ENCODE results near the gene TMEM131. TPM values are rescaled to one million over a fixed set of nuclear protein-coding genes. Genes with fewer than 3 reads are reported as not detected.

TMEM131 gene
- total RNA-seq, 1 experiment from 2014 or later = 29.6 TPM

GRCh38 chr2:97982621-97983020, 13.1 kb downstream of the TMEM131 start:
- Histone ChIP-seq H3F3A (ENCODE audit: insufficient read depth, low read depth) (no peaks in the 10 kb centered on the region), H3K4me3 (no peak overlapping the region), H3K27ac (no peak overlapping the region), H4K20me1 (ENCODE audit: insufficient read depth) (no peaks in the 10 kb centered on the region), H3K79me2 (ENCODE audit: low read depth) (peaks cover 86% of the 10 kb centered on the region), H3K27me3 (ENCODE audit: insufficient read depth, low read depth) (no peaks in the 10 kb centered on the region), H3K36me3 (ENCODE audit: low read depth) (peaks cover 8% of the 10 kb centered on the region; the same call in 1 of the 2 replicates), H2AFZ (no peak overlapping the region), H3K4me1 (replicated peaks; ENCODE audit: insufficient read depth) (no peaks in the 10 kb centered on the region), H3K9me3 (ENCODE audit: insufficient read depth, low read depth) (peaks cover 19% of the 10 kb centered on the region; the same call in 1 of the 2 replicates), H3K4me2 (no peak overlapping the region), H3K9me2 (ENCODE audit: insufficient read depth) (no peaks in the 10 kb centered on the region)
- intact Hi-C loops (cut with micrococcal nuclease; ENCODE audit: unreplicated experiment) = no loop called here
- DNase-seq = no peak
- TF ChIP-seq CTCF (conservative IDR thresholded peaks at IDR 0.05) (no peak), EZH2 (IDR thresholded peaks at IDR 0.05; ENCODE audit: low read depth) (no peak)
- ChIA-PET POLR2A (ENCODE audit: unreplicated experiment) (no interaction called here), CTCF (no interaction called here)
- no TSS peak for BruUV-seq (replicated peaks)

- Histone ChIP-seq H3K9me3 (ENCODE audit: insufficient read depth, low read depth) (peaks cover 17% of the 10 kb centered on the region; the same call in 1 of the 2 replicates), H3K79me2 (ENCODE audit: low read depth) (peaks cover 86% of the 10 kb centered on the region), H3F3A (ENCODE audit: insufficient read depth, low read depth) (no peaks in the 10 kb centered on the region), H3K36me3 (ENCODE audit: low read depth) (peaks cover 8% of the 10 kb centered on the region; the same call in 1 of the 2 replicates), H3K4me3 (no peak overlapping the region), H3K9me2 (ENCODE audit: insufficient read depth) (no peaks in the 10 kb centered on the region), H3K27ac (no peak overlapping the region), H3K4me1 (replicated peaks; ENCODE audit: insufficient read depth) (no peaks in the 10 kb centered on the region), H4K20me1 (ENCODE audit: insufficient read depth) (no peaks in the 10 kb centered on the region), H2AFZ (no peak overlapping the region), H3K27me3 (ENCODE audit: insufficient read depth, low read depth) (no peaks in the 10 kb centered on the region), H3K4me2 (no peak overlapping the region)
- BruUV-seq (replicated peaks) = no TSS peak
- DNase-seq = no peak
- intact Hi-C loops (cut with micrococcal nuclease; ENCODE audit: unreplicated experiment) = no loop called here
- ChIA-PET CTCF (no interaction called here), POLR2A (ENCODE audit: unreplicated experiment) (no interaction called here)
- TF ChIP-seq CTCF (conservative IDR thresholded peaks at IDR 0.05) = no peak
- TF ChIP-seq EZH2 (IDR thresholded peaks at IDR 0.05; ENCODE audit: low read depth) = no peak
Measured at GRCh38 chr2:97981961-97982360, 13.8 kb downstream of the TMEM131 start.

GRCh38 chr2:97979904-97980303, 15.8 kb downstream of the TMEM131 start:
- ChIA-PET CTCF (no interaction called here), POLR2A (ENCODE audit: unreplicated experiment) (no interaction called here)
- no peak for TF ChIP-seq CTCF (conservative IDR thresholded peaks at IDR 0.05)
- TF ChIP-seq EZH2 (IDR thresholded peaks at IDR 0.05; ENCODE audit: low read depth) = no peak

More at GRCh38 chr2:97979904-97980303, 15.8 kb downstream of the TMEM131 start:
- Histone ChIP-seq H3K4me3 (no peak overlapping the region), H3K27me3 (ENCODE audit: insufficient read depth, low read depth) (no peaks in the 10 kb centered on the region), H4K20me1 (ENCODE audit: insufficient read depth) (no peaks in the 10 kb centered on the region), H3F3A (ENCODE audit: insufficient read depth, low read depth) (no peaks in the 10 kb centered on the region), H3K9me2 (ENCODE audit: insufficient read depth) (no peaks in the 10 kb centered on the region), H3K27ac (no peak overlapping the region), H3K4me1 (replicated peaks; ENCODE audit: insufficient read depth) (no peaks in the 10 kb centered on the region), H3K4me2 (no peak overlapping the region), H3K9me3 (ENCODE audit: insufficient read depth, low read depth) (peaks cover 23% of the 10 kb centered on the region; the same call in 1 of the 2 replicates), H2AFZ (no peak overlapping the region), H3K36me3 (ENCODE audit: low read depth) (peaks cover 13% of the 10 kb centered on the region; the same call in 1 of the 2 replicates), H3K79me2 (ENCODE audit: low read depth) (peaks cover 83% of the 10 kb centered on the region)
- no TSS peak for BruUV-seq (replicated peaks)
- intact Hi-C loops (cut with micrococcal nuclease; ENCODE audit: unreplicated experiment) = no loop called here
- no peak for DNase-seq

All from PC-9 (cell line).